MM.1S (cell line): ENCODE data around the gene FOXP1.

Experiments used
- CTCF ChIP-seq: fragments of 300-600 bp; sonication (generic); IDR thresholded peaks from 2 replicates; pipeline ENCODE4 v1.5.1; 2016; ENCODE audit warnings: antibody characterized with exemption, low read length, mixed read lengths
- EZH2 ChIP-seq: fragments of 300-600 bp; sonication (generic); optimal IDR thresholded peaks from 2 replicates; pipeline ENCODE3; 2017; ENCODE audit warnings: low read depth, mild to moderate bottlenecking, antibody characterized with exemption, low read length, mixed read lengths
- EZH2phosphoT487 ChIP-seq: fragments of 300-600 bp; sonication (generic); IDR thresholded peaks from 2 replicates; pipeline ENCODE4 v1.6.1; 2018; ENCODE audit warnings: antibody characterized with exemption, low read length

- TF ChIP-seq CTCF (no peak), EZH2phosphoT487 (no peak), EZH2 (no peak)
These were observed 124.6 kb downstream of the FOXP1 start for GRCh38 chr3:71458895-71459294.
